Activated T-cell treated with anti-CD3 and anti-CD28 coated beads, Interleukin-2, amount 50 U/mL, for 24 hours (primary cell): ENCODE results near the gene SUOX.

Experiments
- DNase-seq: peaks from one replicate; pipeline ENCODE4 v3.0.0-alpha.2; 2020
- H3K27ac Mint-ChIP-seq: 2 replicates; pipeline ENCODE4 v1.8.0; 2020; ENCODE audit warnings: mild to moderate bottlenecking, mixed read lengths
- H3K27me3 Mint-ChIP-seq: 2 replicates; pipeline ENCODE4 v1.8.0; 2020; ENCODE audit warnings: mixed read lengths
- H3K36me3 Mint-ChIP-seq: 2 replicates; pipeline ENCODE4 v1.8.0; 2020; ENCODE audit warnings: low read depth, mixed read lengths
- H3K4me1 Mint-ChIP-seq: 2 replicates; pipeline ENCODE4 v1.8.0; 2020; ENCODE audit warnings: low read depth, mixed read lengths
- H3K4me3 Mint-ChIP-seq: 2 replicates; pipeline ENCODE4 v1.8.0; 2020; ENCODE audit warnings: mild to moderate bottlenecking, moderate library complexity, mixed read lengths
- H3K9me3 Mint-ChIP-seq: 2 replicates; pipeline ENCODE4 v1.8.0; 2020; ENCODE audit warnings: mixed read lengths

The SUOX gene

GRCh38 chr12:55996715-55997534 is at the start of gene SUOX:
TSS of gene SUOX (plus strand) at chr12:55997276. CDS start at chr12:56002222, 4,946 bp downstream.
- peak; percentile 44 for DNase-seq
- Mint-ChIP-seq H3K27ac (peak within 1 kb of the TSS; percentile 66), H3K36me3 (peaks cover 32% of the 10 kb centered on the region), H3K4me1 (peaks cover 22% of the 10 kb centered on the region), H3K27me3 (peaks cover 13% of the 10 kb centered on the region), H3K4me3 (peak within 1 kb of the TSS; percentile 73), H3K9me3 (no peaks in the 10 kb centered on the region)

GRCh38 chr12:55955344-55955743 is 41.7 kb upstream of the SUOX start:
- Mint-ChIP-seq H3K9me3 (no peaks in the 10 kb centered on the region), H3K27me3 (no peaks in the 10 kb centered on the region), H3K4me3 (no peak overlapping the region), H3K4me1 (peaks cover 30% of the 10 kb centered on the region), H3K27ac (peak overlapping the region; percentile 74), H3K36me3 (peaks cover 55% of the 10 kb centered on the region)
- peak; percentile 32 for DNase-seq

- H3K36me3 Mint-ChIP-seq = peaks cover 52% of the 10 kb centered on the region
- peaks cover 30% of the 10 kb centered on the region for H3K4me1 Mint-ChIP-seq
- peak; percentile 57 for DNase-seq
- H3K9me3 Mint-ChIP-seq = no peaks in the 10 kb centered on the region
- peak overlapping the region; percentile 74 for H3K27ac Mint-ChIP-seq
- H3K4me3 Mint-ChIP-seq = no peak overlapping the region
- H3K27me3 Mint-ChIP-seq = no peaks in the 10 kb centered on the region
These were observed 41.1 kb upstream of the SUOX start for GRCh38 chr12:55955800-55956508.

GRCh38 chr12:55957106-55957859 is 39.8 kb upstream of the SUOX start:
- Mint-ChIP-seq H3K9me3 (no peaks in the 10 kb centered on the region), H3K4me1 (peaks cover 30% of the 10 kb centered on the region), H3K36me3 (peaks cover 39% of the 10 kb centered on the region), H3K27me3 (no peaks in the 10 kb centered on the region), H3K4me3 (no peak overlapping the region), H3K27ac (peak overlapping the region; percentile 48)
- no peak for DNase-seq

GRCh38 chr12:55963760-55964159 is 33.3 kb upstream of the SUOX start:
- Mint-ChIP-seq H3K36me3 (peaks cover 22% of the 10 kb centered on the region), H3K27me3 (no peaks in the 10 kb centered on the region), H3K4me3 (no peak overlapping the region), H3K4me1 (peaks cover 31% of the 10 kb centered on the region), H3K27ac (no peak overlapping the region), H3K9me3 (no peaks in the 10 kb centered on the region)
- no peak for DNase-seq

GRCh38 chr12:55965240-55965639 is 31.8 kb upstream of the SUOX start:
- H3K36me3 Mint-ChIP-seq = peaks cover 35% of the 10 kb centered on the region
- no peaks in the 10 kb centered on the region for H3K9me3 Mint-ChIP-seq
- DNase-seq = no peak
- H3K4me1 Mint-ChIP-seq = peaks cover 32% of the 10 kb centered on the region
- no peak overlapping the region for H3K4me3 Mint-ChIP-seq
- no peak overlapping the region for H3K27ac Mint-ChIP-seq
- no peaks in the 10 kb centered on the region for H3K27me3 Mint-ChIP-seq

GRCh38 chr12:55965941-55966407 is 31.1 kb upstream of the SUOX start, which contains the start of gene PMEL:
TSS of gene PMEL (minus strand) at chr12:55966042. CDS start at chr12:55966011, 31 bp downstream.
- peak within 1 kb of the TSS; percentile 94 for H3K27ac Mint-ChIP-seq
- no peaks in the 10 kb centered on the region for H3K27me3 Mint-ChIP-seq
- peaks cover 35% of the 10 kb centered on the region for H3K36me3 Mint-ChIP-seq
- peaks cover 33% of the 10 kb centered on the region for H3K4me1 Mint-ChIP-seq
- peak within 1 kb of the TSS; percentile 99 for H3K4me3 Mint-ChIP-seq
- H3K9me3 Mint-ChIP-seq = no peaks in the 10 kb centered on the region
- DNase-seq = no peak

- Mint-ChIP-seq H3K27me3 (no peaks in the 10 kb centered on the region), H3K9me3 (no peaks in the 10 kb centered on the region), H3K27ac (peak within 1 kb of the TSS; percentile 94), H3K4me1 (peaks cover 35% of the 10 kb centered on the region), H3K4me3 (peak within 1 kb of the TSS; percentile 99), H3K36me3 (peaks cover 35% of the 10 kb centered on the region)
- peak; percentile 95 for DNase-seq
These were observed 30.4 kb upstream of the SUOX start, which contains the start of gene CDK2 for GRCh38 chr12:55966408-55967281. TSS of gene CDK2 (plus strand) at chr12:55966830. CDS start at chr12:55967009, 179 bp downstream.

- DNase-seq = no peak
- no peak overlapping the region for H3K4me3 Mint-ChIP-seq
- no peaks in the 10 kb centered on the region for H3K9me3 Mint-ChIP-seq
- peaks cover 38% of the 10 kb centered on the region for H3K4me1 Mint-ChIP-seq
- H3K36me3 Mint-ChIP-seq = peaks cover 35% of the 10 kb centered on the region
- H3K27me3 Mint-ChIP-seq = no peaks in the 10 kb centered on the region
- H3K27ac Mint-ChIP-seq = peak overlapping the region; percentile 26
These were observed 27.7 kb upstream of the SUOX start for GRCh38 chr12:55969356-55969755.

GRCh38 chr12:55970775-55971174 is 26.3 kb upstream of the SUOX start:
- peaks cover 36% of the 10 kb centered on the region for H3K4me1 Mint-ChIP-seq
- no peaks in the 10 kb centered on the region for H3K9me3 Mint-ChIP-seq
- peaks cover 35% of the 10 kb centered on the region for H3K36me3 Mint-ChIP-seq
- no peak for DNase-seq
- H3K4me3 Mint-ChIP-seq = no peak overlapping the region
- no peaks in the 10 kb centered on the region for H3K27me3 Mint-ChIP-seq
- H3K27ac Mint-ChIP-seq = no peak overlapping the region

GRCh38 chr12:55972042-55972441 is 25.0 kb upstream of the SUOX start:
- H3K4me1 Mint-ChIP-seq = peaks cover 36% of the 10 kb centered on the region
- no peak overlapping the region for H3K27ac Mint-ChIP-seq
- H3K9me3 Mint-ChIP-seq = no peaks in the 10 kb centered on the region
- peaks cover 35% of the 10 kb centered on the region for H3K36me3 Mint-ChIP-seq
- no peak overlapping the region for H3K4me3 Mint-ChIP-seq
- H3K27me3 Mint-ChIP-seq = no peaks in the 10 kb centered on the region
- DNase-seq = no peak

- Mint-ChIP-seq H3K4me3 (no peak overlapping the region), H3K36me3 (peaks cover 31% of the 10 kb centered on the region), H3K4me1 (peaks cover 38% of the 10 kb centered on the region), H3K27ac (no peak overlapping the region), H3K9me3 (no peaks in the 10 kb centered on the region), H3K27me3 (no peaks in the 10 kb centered on the region)
- DNase-seq = no peak
These were observed 24.6 kb upstream of the SUOX start for GRCh38 chr12:55972456-55972855.

- no peaks in the 10 kb centered on the region for H3K27me3 Mint-ChIP-seq
- peaks cover 36% of the 10 kb centered on the region for H3K4me1 Mint-ChIP-seq
- H3K27ac Mint-ChIP-seq = no peak overlapping the region
- H3K9me3 Mint-ChIP-seq = no peaks in the 10 kb centered on the region
- H3K4me3 Mint-ChIP-seq = no peak overlapping the region
- DNase-seq = no peak
- peaks cover 29% of the 10 kb centered on the region for H3K36me3 Mint-ChIP-seq
These were observed 24.0 kb upstream of the SUOX start for GRCh38 chr12:55972911-55973598.
